GM18526 (cell line): ENCODE measurements around the gene NPLOC4.

Experiments used
- POLR2A ChIP-seq: IDR thresholded peaks from 3 replicates; pipeline ENCODE4 v1.6.1; 2011; ENCODE audit not compliant: insufficient read length; ENCODE audit errors: extremely low read depth

NPLOC4 gene

GRCh38 chr17:81534157-81535006 lies 102.5 kb downstream of the NPLOC4 start:
- TF ChIP-seq POLR2A: no peak

GRCh38 chr17:81533339-81534141 lies 103.4 kb downstream of the NPLOC4 start:
- no peak for TF ChIP-seq POLR2A

GRCh38 chr17:81532490-81533287 lies 104.2 kb downstream of the NPLOC4 start:
- TF ChIP-seq POLR2A: no peak

GRCh38 chr17:81529437-81529803 lies 107.5 kb downstream of the NPLOC4 start:
- TF ChIP-seq POLR2A: no peak

- no peak for TF ChIP-seq POLR2A
Observed at GRCh38 chr17:81528651-81529436, 108.1 kb downstream of the NPLOC4 start.

GRCh38 chr17:81528384-81528650 lies 108.6 kb downstream of the NPLOC4 start:
- TF ChIP-seq POLR2A: no peak

- TF ChIP-seq POLR2A: no peak
Observed at GRCh38 chr17:81527591-81528383, 109.1 kb downstream of the NPLOC4 start, which contains the start of gene FSCN2. TSS of gene FSCN2 (plus strand) at chr17:81528377. CDS start at chr17:81528532, 155 bp downstream.

- TF ChIP-seq POLR2A: no peak
Observed at GRCh38 chr17:81526662-81527571, 110.0 kb downstream of the NPLOC4 start.

GRCh38 chr17:81524865-81525159 lies 112.1 kb downstream of the NPLOC4 start:
- TF ChIP-seq POLR2A: no peak

GRCh38 chr17:81524039-81524864 lies 112.7 kb downstream of the NPLOC4 start:
- no peak for TF ChIP-seq POLR2A

GRCh38 chr17:81523402-81524038 lies 113.4 kb downstream of the NPLOC4 start:
- no peak for TF ChIP-seq POLR2A
